Activated naive CD4-positive, alpha-beta T cell treated with anti-CD3 and anti-CD28 coated beads, Interleukin-2, amount 50 U/mL, for 72 hours (primary cell): ENCODE measurements around the gene SOX13. TPM values are rescaled to one million over a fixed set of nuclear protein-coding genes. Genes with fewer than 3 reads are reported as not detected.

Source experiments
- ATAC-seq, 2 donors: fragments of 150-1000 bp; cut with Tn5 transposase; 2 replicates each; pipeline ENCODE4 v1.10.0; 2021; ENCODE audit warnings: mild to moderate bottlenecking in 2 of 2, moderate library complexity in 2 of 2
- DNase-seq, 2 donors: peaks; one replicate each; pipeline ENCODE4 v3.0.0; 2021 to 2022; ENCODE audit warnings: low spot score in 2 of 2
- H3K27ac Mint-ChIP-seq, 2 donors: one replicate each; pipeline ENCODE4 v1.8.0; 2022; ENCODE audit warnings: mild to moderate bottlenecking in 2 of 2, mixed read lengths in 2 of 2
- H3K36me3 Mint-ChIP-seq, 2 donors: one replicate each; pipeline ENCODE4 v1.8.0; 2022; ENCODE audit warnings: mixed read lengths in 2 of 2
- H3K9me3 Mint-ChIP-seq, 2 donors: one replicate each; pipeline ENCODE4 v1.8.0; 2022; ENCODE audit warnings: mixed read lengths in 2 of 2
- total RNA-seq, 2 donors: library from RNA; stranded (reverse); gene quantifications; one replicate each; pipeline ENCODE4 v1.2.3, GENCODE V29; 2022

The SOX13 gene
- total RNA-seq, 2 donors from 2014 or later, result 0.73 TPM; not detected in 1

DNA sequence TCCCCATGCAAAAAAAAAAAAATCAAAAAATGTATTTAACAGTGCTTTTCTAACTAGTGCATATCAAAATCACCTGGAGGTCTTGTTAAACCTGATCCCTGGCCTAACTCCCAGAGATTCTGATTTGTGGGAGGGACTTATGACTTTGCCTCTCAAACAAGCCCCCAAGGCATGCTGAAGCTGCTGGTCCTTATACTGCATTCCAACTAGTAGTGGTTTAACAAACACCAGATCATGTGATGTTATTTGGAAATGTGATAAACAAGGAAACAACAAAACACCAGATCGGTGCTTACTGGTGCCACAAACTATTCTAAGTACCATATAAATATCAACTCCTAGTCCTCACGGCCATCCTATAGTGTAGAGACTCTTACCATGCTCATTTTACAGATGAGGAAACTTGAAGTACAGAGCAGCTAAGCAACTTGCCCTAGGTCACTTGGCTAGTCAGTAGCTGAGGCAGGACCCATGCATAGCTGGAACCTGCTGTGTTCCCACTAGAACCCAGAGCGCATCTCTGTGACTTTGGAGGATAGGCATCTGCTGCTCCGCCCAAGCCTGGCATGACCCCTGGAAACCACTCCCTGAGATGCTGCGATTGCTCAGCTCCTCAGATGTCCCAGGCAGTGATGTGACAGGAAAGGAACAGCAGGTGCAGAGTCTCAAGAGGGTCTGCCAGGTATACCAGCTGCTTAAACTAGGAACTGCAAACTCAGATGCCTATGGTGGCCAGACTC is 38.1 kb downstream of the SOX13 start:
- H3K27ac Mint-ChIP-seq, result no peak overlapping the region
- no peaks in the 10 kb centered on the region for H3K36me3 Mint-ChIP-seq
- ATAC-seq (no peak), DNase-seq (no peak)
- no peaks in the 10 kb centered on the region for H3K9me3 Mint-ChIP-seq

- peak overlapping the region in 1 of 2 donors; percentile 24 for H3K27ac Mint-ChIP-seq
- ATAC-seq (no peak), DNase-seq (no peak)
- no peaks in the 10 kb centered on the region for H3K9me3 Mint-ChIP-seq
- H3K36me3 Mint-ChIP-seq, result no peaks in the 10 kb centered on the region
Observed at GRCh38 chr1:204112876-204113730, 40.2 kb downstream of the SOX13 start.

DNA sequence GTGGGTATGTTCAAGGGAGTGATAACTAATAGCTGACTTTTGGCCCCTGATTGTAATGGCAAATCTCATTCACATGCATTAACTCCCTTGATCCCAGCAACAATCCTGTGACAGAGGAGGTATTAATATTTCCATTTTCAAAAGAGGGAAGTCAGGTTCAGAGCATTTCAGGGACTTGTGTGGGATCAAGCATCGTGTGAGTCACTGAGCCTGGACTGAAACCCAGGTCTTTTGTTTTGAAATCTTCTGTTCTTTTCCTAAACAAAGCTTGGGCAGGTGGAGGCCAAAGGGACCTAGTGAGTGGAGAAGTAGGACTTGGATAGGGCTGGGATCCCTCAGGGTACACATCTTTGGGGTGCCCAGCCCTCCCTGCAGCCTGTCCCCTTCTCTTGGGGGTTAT is 41.0 kb downstream of the SOX13 start:
- peak overlapping the region in 1 of 2 donors; percentile 24 for H3K27ac Mint-ChIP-seq
- no peak for ATAC-seq
- H3K9me3 Mint-ChIP-seq, result no peaks in the 10 kb centered on the region
- H3K36me3 Mint-ChIP-seq, result no peaks in the 10 kb centered on the region
- no peak for DNase-seq

DNA sequence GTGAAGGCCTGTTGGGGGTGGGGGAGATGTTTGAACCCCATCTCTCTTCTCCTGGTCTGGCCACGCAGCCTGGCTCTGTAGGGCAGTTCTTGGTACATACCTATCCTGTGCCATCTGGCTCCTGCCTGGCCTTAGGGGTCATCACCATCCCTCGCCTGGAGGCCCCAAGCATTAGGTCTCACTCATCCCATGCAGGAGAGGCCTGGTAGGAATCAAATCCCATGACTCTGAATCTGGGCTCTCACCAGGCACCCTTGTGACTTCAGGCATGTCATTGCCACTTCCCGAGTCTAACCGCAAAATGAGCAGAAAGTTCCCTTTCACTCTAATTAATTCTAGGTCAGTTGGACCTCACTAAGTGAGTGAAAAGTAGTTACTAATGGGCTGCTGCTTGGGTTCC is 41.7 kb downstream of the SOX13 start:
- ATAC-seq, result peak in 1 of 2 donors; percentile 14
- H3K36me3 Mint-ChIP-seq, result no peaks in the 10 kb centered on the region

DNA sequence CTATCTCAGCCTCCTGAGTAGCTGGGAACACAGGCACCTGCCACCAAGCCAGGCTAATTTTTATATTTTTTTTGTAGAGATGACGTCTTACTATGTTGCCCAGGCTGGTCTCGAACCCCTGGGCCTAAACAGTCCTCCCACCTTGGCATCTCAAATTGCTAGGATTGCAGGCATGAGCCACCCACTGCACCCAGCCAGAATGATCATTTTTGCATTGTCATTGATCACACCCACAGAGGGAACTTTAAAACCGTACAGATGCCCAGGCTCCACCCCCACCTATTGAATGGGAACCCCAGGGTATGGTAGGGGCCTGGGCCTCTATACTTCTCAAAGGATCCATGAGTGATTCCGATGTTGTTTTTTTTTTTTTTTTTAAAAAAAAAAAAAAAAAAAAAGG is 42.2 kb downstream of the SOX13 start:
- Mint-ChIP-seq H3K9me3 (no peaks in the 10 kb centered on the region), H3K36me3 (no peaks in the 10 kb centered on the region), H3K27ac (no peak overlapping the region)
- no peak for DNase-seq
- no peak for ATAC-seq

More for the DNA sequence above, 41.7 kb downstream of the SOX13 start:
- Mint-ChIP-seq H3K9me3 (no peaks in the 10 kb centered on the region), H3K27ac (no peak overlapping the region)
- DNase-seq, result no peak

DNA sequence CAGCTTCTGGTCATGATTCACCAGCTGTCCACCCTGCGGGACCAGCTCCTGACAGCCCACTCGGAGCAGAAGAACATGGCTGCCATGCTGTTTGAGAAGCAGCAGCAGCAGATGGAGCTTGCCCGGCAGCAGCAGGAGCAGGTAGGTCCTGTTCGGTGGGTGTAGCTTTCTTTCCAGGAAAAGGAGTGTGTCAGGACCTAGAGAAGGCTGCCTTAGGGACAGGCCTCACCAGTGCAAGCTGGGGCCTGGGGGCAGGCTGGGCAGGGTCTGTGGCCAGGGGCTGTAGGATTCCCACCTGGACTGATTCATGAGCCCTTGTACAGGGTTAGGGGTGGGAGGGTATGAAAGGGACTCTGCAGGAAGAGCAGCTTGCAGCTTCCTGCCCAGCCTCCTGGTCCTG is 43.6 kb downstream of the SOX13 start:
- Mint-ChIP-seq H3K36me3 (no peaks in the 10 kb centered on the region), H3K27ac (no peak overlapping the region), H3K9me3 (no peaks in the 10 kb centered on the region)
- no peak for DNase-seq
- no peak for ATAC-seq

- no peaks in the 10 kb centered on the region for H3K9me3 Mint-ChIP-seq
- ATAC-seq (no peak), DNase-seq (no peak)
- no peak overlapping the region for H3K27ac Mint-ChIP-seq
- H3K36me3 Mint-ChIP-seq, result no peaks in the 10 kb centered on the region
Observed at GRCh38 chr1:204121840-204122555, 49.1 kb downstream of the SOX13 start.

DNA sequence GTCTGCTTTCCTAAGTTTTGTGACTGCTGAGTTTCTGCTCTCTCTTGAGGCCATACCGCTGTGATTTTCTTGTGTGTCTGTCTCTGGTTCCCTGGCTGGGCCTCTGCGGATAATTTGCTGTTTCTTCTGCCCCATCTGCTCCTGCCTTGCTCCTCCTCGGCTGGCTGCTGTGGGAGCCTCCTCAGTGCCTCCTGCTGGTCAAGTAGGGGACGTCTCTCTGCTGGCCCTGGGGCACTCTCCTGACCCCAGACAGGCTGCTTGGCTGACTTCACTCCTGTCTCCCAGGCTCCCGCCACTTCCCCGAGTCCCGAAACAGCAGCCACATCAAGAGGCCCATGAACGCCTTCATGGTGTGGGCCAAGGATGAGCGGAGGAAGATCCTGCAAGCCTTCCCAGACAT is 50.5 kb downstream of the SOX13 start:
- DNase-seq (no peak), ATAC-seq (no peak)
- Mint-ChIP-seq H3K27ac (peak overlapping the region in 1 of 2 donors; percentile 57), H3K36me3 (no peaks in the 10 kb centered on the region), H3K9me3 (no peaks in the 10 kb centered on the region)

GRCh38 chr1:204124639-204125038 is 51.7 kb downstream of the SOX13 start:
- H3K9me3 Mint-ChIP-seq, result no peaks in the 10 kb centered on the region
- no peak overlapping the region for H3K27ac Mint-ChIP-seq
- no peaks in the 10 kb centered on the region for H3K36me3 Mint-ChIP-seq
- ATAC-seq, result no peak
- no peak for DNase-seq

GRCh38 chr1:204125759-204126351 is 52.9 kb downstream of the SOX13 start:
- H3K27ac Mint-ChIP-seq, result no peak overlapping the region
- DNase-seq (no peak), ATAC-seq (no peak)
- no peaks in the 10 kb centered on the region for H3K36me3 Mint-ChIP-seq
- no peaks in the 10 kb centered on the region for H3K9me3 Mint-ChIP-seq

DNA sequence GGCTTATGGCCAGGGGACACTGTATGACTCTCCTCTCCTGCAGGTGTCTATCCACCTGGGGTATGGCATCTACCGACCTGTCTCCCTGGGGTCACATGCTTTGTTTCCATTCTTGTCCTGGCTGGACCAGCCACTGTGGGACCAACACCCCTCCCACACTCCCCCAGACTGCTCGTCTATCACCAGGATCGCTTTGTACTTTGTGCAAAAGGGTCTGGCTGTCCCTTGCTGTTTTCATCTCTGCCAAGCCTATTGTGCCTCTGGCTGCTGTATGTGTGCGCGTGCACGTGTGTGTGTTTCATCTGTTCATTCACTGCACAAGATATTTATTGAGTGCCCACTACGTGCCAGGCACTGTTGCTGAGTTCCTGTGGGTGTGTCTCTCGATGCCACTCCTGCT is 53.5 kb downstream of the SOX13 start:
- Mint-ChIP-seq H3K9me3 (no peaks in the 10 kb centered on the region), H3K27ac (no peak overlapping the region), H3K36me3 (no peaks in the 10 kb centered on the region)
- ATAC-seq (no peak), DNase-seq (no peak)

- H3K27ac Mint-ChIP-seq, result no peak overlapping the region
- H3K9me3 Mint-ChIP-seq, result no peaks in the 10 kb centered on the region
- ATAC-seq, result no peak
- no peaks in the 10 kb centered on the region for H3K36me3 Mint-ChIP-seq
- DNase-seq, result no peak
Observed at GRCh38 chr1:204126956-204127355, 54.0 kb downstream of the SOX13 start.

GRCh38 chr1:204127597-204128242 is 54.8 kb downstream of the SOX13 start:
- peak in 1 of 2 donors; percentile 21 for ATAC-seq
- no peaks in the 10 kb centered on the region for H3K36me3 Mint-ChIP-seq
- peak overlapping the region in 1 of 2 donors; percentile 81 for H3K27ac Mint-ChIP-seq
- no peak for DNase-seq
- no peaks in the 10 kb centered on the region for H3K9me3 Mint-ChIP-seq

DNA sequence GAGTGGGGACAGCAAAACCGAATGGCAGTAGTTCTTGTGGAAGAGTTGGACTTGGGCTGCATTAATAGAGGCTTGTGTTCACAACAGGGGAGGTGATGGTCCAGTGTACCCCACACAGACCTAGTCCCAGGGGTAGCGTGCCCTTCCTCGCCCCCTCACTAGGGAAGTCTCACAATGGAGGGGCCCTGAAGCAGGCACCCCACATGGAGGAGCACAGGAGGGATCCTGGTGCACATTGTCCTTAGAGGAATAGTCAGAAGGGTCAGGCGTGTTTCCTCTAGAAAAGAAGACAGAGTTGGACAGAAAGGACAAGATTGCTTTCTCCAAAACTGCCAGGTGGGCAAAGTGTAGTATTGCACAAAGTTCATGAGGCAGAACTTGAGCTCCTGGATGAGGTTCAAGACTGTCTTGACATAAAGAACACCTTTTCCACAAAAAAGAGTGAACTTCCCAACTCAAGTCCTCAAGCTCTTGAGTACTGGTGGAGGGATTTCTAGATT is 55.6 kb downstream of the SOX13 start:
- Mint-ChIP-seq H3K27ac (peak overlapping the region in 1 of 2 donors; percentile 81), H3K9me3 (no peaks in the 10 kb centered on the region), H3K36me3 (no peaks in the 10 kb centered on the region)
- ATAC-seq (peak in 1 of 2 donors; percentile 8), DNase-seq (no peak)

GRCh38 chr1:204128964-204129896 is 56.3 kb downstream of the SOX13 start:
- DNase-seq, result peak; percentile 66
- no peaks in the 10 kb centered on the region for H3K9me3 Mint-ChIP-seq
- ATAC-seq, result peak; percentile 93
- no peaks in the 10 kb centered on the region for H3K36me3 Mint-ChIP-seq
- peak overlapping the region; percentile 29 to 81 for H3K27ac Mint-ChIP-seq
